NCI-H1092 treated with DMSO at 0.1 percent for 48 hours (cell line): ENCODE measurements around the gene PCNX2.
"Not testable (repeated sequence)": the region's sequence is repeated elsewhere in the genome, so short reads cannot be mapped to it uniquely, and the experiment has no call there.

Source experiments
- DNase-seq: peaks from one replicate; lab custom pipeline; 2025; lab: John Stamatoyannopoulos, UW

The PCNX2 gene

GRCh38 chr1:233227930-233228465, 67.5 kb downstream of the PCNX2 start:
- no peak for DNase-seq

GRCh38 chr1:233224311-233224710, 71.2 kb downstream of the PCNX2 start:
- no peak for DNase-seq

- DNase-seq = no peak
These were observed 77.7 kb downstream of the PCNX2 start for GRCh38 chr1:233217832-233218231.

GRCh38 chr1:233216009-233216408, 79.5 kb downstream of the PCNX2 start:
- no peak for DNase-seq

GRCh38 chr1:233215135-233215760, 80.3 kb downstream of the PCNX2 start:
- no peak for DNase-seq

- no peak for DNase-seq
These were observed 83.9 kb downstream of the PCNX2 start for GRCh38 chr1:233211595-233211994.

GRCh38 chr1:233211106-233211505, 84.4 kb downstream of the PCNX2 start:
- no peak for DNase-seq

GRCh38 chr1:233209481-233209880, 86.0 kb downstream of the PCNX2 start:
- DNase-seq = no peak

- DNase-seq = no peak
These were observed 86.8 kb downstream of the PCNX2 start for GRCh38 chr1:233208687-233209086.

GRCh38 chr1:233197940-233198339, 97.6 kb downstream of the PCNX2 start:
- peak; percentile 87 for DNase-seq

- DNase-seq = no peak
These were observed 101.8 kb downstream of the PCNX2 start for GRCh38 chr1:233193741-233194140.

GRCh38 chr1:233190987-233191386, 104.5 kb downstream of the PCNX2 start:
- no peak for DNase-seq

GRCh38 chr1:233189526-233189925, 106.0 kb downstream of the PCNX2 start:
- no peak for DNase-seq

- DNase-seq = no peak
These were observed 107.5 kb downstream of the PCNX2 start for GRCh38 chr1:233188061-233188460.

GRCh38 chr1:233183226-233184020, 112.1 kb downstream of the PCNX2 start:
- DNase-seq = no peak

- DNase-seq = no peak
These were observed 112.9 kb downstream of the PCNX2 start for GRCh38 chr1:233182587-233182986.

- DNase-seq = no peak
These were observed 114.7 kb downstream of the PCNX2 start for GRCh38 chr1:233180641-233181364.

- not testable (repeated sequence) for DNase-seq
These were observed 115.9 kb downstream of the PCNX2 start for GRCh38 chr1:233179638-233180037.

- DNase-seq = no peak
These were observed 123.3 kb downstream of the PCNX2 start for GRCh38 chr1:233172201-233172600.

GRCh38 chr1:233170741-233171140, 124.8 kb downstream of the PCNX2 start:
- no peak for DNase-seq

- DNase-seq = no peak
These were observed 127.1 kb downstream of the PCNX2 start for GRCh38 chr1:233168384-233168783.

- no peak for DNase-seq
These were observed 128.6 kb downstream of the PCNX2 start for GRCh38 chr1:233166896-233167295.

GRCh38 chr1:233163696-233164095, 131.8 kb downstream of the PCNX2 start:
- no peak for DNase-seq
